ENCODE measurements around the gene RHOBTB3.

DNA sequence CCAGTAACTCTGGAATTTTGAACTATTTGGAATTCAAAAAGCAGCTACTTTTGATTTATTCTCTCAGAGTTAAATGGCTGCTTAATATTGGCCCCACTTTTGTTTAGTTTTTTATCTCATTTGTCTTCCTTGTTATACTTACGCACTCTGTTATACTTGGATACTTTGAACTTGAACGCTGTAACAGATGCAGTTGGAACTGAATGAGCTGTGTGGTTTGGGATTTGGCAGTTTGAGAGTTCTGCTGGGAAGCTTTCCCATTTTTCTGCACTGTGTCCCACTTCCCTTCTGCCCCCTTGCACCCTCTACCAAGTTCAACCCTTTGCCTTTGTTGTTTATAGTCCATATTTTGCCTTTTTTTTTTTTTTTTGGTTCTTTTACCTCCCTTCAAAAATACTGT is 3.8 kb downstream of the RHOBTB3 start:
- TF ChIP-seq, protein P1, sequence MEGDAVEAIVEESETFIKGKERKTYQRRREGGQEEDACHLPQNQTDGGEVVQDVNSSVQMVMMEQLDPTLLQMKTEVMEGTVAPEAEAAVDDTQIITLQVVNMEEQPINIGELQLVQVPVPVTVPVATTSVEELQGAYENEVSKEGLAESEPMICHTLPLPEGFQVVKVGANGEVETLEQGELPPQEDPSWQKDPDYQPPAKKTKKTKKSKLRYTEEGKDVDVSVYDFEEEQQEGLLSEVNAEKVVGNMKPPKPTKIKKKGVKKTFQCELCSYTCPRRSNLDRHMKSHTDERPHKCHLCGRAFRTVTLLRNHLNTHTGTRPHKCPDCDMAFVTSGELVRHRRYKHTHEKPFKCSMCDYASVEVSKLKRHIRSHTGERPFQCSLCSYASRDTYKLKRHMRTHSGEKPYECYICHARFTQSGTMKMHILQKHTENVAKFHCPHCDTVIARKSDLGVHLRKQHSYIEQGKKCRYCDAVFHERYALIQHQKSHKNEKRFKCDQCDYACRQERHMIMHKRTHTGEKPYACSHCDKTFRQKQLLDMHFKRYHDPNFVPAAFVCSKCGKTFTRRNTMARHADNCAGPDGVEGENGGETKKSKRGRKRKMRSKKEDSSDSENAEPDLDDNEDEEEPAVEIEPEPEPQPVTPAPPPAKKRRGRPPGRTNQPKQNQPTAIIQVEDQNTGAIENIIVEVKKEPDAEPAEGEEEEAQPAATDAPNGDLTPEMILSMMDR (IDR thresholded peaks at IDR 0.05; ENCODE audit: extremely low read depth in 1 of 2, insufficient read depth in 1 of 2, low read depth in 1 of 2, low read length in 2 of 2): no peak
- TF ChIP-seq POLR2AphosphoS5 (IDR thresholded peaks at IDR 0.05; ENCODE audit: insufficient read depth, low read depth, low read length) (no peak), POLR2A (IDR thresholded peaks at IDR 0.05; ENCODE audit: low read depth, low read length) (no peak), EZH2 (IDR thresholded peaks at IDR 0.05; ENCODE audit: borderline replicate concordance, low read depth, low read length, severe bottlenecking) (no peak)

All from endothelial cell of umbilical vein (primary cell).